ENCODE data around the gene FEZ2. TPM values are rescaled to one million over a fixed set of nuclear protein-coding genes. Genes with fewer than 3 reads are reported as not detected.

FEZ2 gene
- total and polyA plus RNA-seq, 12 donors, result 13.9 to 103 (median 63.5) TPM

DNA sequence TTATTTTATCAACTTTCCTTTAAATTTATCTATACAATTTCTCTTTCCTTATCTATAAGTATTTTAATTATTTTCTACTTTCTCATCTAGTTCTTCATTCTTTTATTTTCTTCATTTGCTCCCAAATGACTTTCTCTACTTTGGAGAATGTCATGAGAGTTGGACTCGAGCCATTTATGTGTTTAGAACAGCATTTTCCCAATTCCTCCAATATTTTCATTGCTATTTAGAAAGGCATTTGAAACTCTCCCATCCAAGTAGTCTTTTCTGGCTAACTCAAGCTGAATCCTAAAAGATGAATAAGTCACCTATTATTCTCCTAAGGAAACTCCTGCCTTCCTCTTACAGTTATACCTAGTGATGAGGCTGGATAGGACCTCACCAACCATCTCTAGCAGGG lies 15.8 kb upstream of the FEZ2 start:
- Histone ChIP-seq H3K27ac (no peak overlapping the region), H3K27me3 (no peaks in the 10 kb centered on the region), H3K36me3 (replicated peaks in 1 of 2) (no peaks in the 10 kb centered on the region), H3K4me3 (no peak overlapping the region), H3K4me1 (replicated peaks in 1 of 2) (no peaks in the 10 kb centered on the region), H3K9me3 (replicated peaks in 1 of 3) (no peaks in the 10 kb centered on the region)
- no peak for DNase-seq
- WGBS, 4 donors, result 67 to 88% (median 82%) methylated on average over 1 of the region's 1 CpG
- TF ChIP-seq POLR2A (IDR thresholded peaks at IDR 0.05), result no peak
- TF ChIP-seq, protein P1, sequence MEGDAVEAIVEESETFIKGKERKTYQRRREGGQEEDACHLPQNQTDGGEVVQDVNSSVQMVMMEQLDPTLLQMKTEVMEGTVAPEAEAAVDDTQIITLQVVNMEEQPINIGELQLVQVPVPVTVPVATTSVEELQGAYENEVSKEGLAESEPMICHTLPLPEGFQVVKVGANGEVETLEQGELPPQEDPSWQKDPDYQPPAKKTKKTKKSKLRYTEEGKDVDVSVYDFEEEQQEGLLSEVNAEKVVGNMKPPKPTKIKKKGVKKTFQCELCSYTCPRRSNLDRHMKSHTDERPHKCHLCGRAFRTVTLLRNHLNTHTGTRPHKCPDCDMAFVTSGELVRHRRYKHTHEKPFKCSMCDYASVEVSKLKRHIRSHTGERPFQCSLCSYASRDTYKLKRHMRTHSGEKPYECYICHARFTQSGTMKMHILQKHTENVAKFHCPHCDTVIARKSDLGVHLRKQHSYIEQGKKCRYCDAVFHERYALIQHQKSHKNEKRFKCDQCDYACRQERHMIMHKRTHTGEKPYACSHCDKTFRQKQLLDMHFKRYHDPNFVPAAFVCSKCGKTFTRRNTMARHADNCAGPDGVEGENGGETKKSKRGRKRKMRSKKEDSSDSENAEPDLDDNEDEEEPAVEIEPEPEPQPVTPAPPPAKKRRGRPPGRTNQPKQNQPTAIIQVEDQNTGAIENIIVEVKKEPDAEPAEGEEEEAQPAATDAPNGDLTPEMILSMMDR (IDR thresholded peaks at IDR 0.05), result no peak
- intact Hi-C loops (cut with DNase I), result no loop called here

DNA sequence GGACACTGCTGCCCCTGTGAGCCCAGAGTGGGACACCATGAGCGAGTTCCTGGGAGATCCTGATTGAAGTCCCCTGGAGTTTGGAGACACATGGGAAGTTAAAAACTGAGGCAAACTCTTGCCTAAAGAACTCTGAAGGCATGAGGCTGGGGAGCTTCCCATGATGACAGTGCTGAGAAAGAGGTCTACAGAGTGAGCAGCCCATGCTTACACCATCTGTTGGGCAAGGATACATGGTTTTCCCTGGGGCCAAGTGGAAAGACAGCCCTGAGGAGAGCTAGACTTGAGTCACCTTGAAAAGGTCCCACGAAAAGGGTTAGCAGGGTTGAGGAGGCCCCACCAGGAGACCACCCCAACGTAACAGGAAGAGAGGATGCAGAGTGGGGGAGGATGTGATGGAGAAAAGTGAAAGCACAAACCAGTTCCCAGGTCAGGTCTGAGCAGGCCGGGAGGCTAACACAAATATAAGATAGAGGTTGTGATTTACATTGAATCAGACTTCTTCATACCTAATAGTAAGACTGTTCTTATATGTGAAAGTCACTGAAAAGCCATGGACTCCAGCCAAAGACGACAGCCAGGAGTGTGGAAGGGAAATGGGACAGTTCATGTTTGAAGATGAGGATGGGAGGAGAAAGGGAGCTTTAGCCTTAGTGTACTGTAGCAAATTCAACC lies 13.5 kb upstream of the FEZ2 start:
- Histone ChIP-seq H3K4me1 (replicated peaks in 1 of 2) (no peaks in the 10 kb centered on the region), H3K27ac (no peak overlapping the region), H3K27me3 (no peaks in the 10 kb centered on the region), H3K4me3 (no peak overlapping the region), H3K9me3 (replicated peaks in 1 of 3) (no peaks in the 10 kb centered on the region), H3K36me3 (replicated peaks in 1 of 2) (no peaks in the 10 kb centered on the region)
- TF ChIP-seq POLR2A (IDR thresholded peaks at IDR 0.05), result no peak
- TF ChIP-seq, protein P1 (IDR thresholded peaks at IDR 0.05), result no peak
- intact Hi-C loops (cut with DNase I), result no loop called here
- 77 to 86% (median 81%) methylated on average over 5 of the region's 5 CpGs for WGBS, 4 donors
- DNase-seq, result no peak

DNA sequence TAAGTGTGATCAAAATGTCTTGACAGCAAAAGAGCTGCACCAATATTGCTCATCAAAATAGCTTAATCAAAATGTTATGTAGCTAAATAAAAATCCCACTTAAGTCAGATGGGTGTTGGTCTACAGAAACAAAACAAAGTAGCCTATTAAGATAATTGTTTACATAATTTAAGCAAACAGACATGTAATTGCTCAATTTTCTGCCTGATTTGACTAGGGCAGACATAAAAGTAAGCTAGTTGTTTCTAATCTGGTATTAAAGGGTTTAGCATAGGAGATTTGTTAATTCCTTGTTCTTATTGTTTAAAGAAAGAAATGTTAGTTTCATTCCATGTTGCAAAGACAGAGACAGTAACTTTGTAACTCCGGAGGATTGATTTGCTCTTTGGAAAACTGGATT lies 11.5 kb upstream of the FEZ2 start:
- Histone ChIP-seq H3K36me3 (replicated peaks in 1 of 2) (no peaks in the 10 kb centered on the region), H3K9me3 (replicated peaks in 1 of 3) (no peaks in the 10 kb centered on the region), H3K27me3 (no peaks in the 10 kb centered on the region), H3K4me1 (replicated peaks in 1 of 2) (no peaks in the 10 kb centered on the region), H3K4me3 (no peak overlapping the region), H3K27ac (no peak overlapping the region)
- 72 to 95% (median 91%) methylated on average over 1 of the region's 1 CpG for WGBS, 4 donors
- no peak for DNase-seq
- TF ChIP-seq, protein P1 (IDR thresholded peaks at IDR 0.05), result no peak
- TF ChIP-seq POLR2A (IDR thresholded peaks at IDR 0.05), result no peak
- intact Hi-C loops (cut with DNase I), result no loop called here

DNA sequence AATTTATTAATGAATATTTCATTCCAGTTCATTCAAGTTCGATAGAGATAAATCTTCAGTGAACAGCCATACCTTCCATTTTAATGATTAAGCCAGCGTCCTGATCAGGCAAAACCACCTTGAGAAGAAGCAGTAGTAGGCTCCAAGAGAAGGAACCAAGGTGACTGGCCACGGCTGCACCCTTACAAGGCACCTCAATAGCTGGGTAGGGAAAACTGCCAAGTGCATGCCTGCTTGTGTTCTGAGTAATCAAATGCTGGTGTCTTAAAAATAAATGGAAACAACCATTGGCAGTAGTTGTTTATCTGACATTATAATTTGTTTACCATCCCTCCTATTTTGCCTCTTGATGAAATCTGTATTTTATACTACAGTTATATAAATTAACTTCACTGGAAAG lies 10.0 kb upstream of the FEZ2 start:
- no peak for DNase-seq
- H3K9me3 ChIP-seq (replicated peaks in 1 of 3), result no peaks in the 10 kb centered on the region
- no peaks in the 10 kb centered on the region for H3K27me3 ChIP-seq
- H3K4me1 ChIP-seq (replicated peaks in 1 of 2), result no peaks in the 10 kb centered on the region
- no peak overlapping the region for H3K4me3 ChIP-seq
- 66 to 79% (median 75%) methylated on average over 3 of the region's 3 CpGs for WGBS, 4 donors
- TF ChIP-seq, protein P1 (IDR thresholded peaks at IDR 0.05), result no peak
- no peak for TF ChIP-seq POLR2A (IDR thresholded peaks at IDR 0.05)
- H3K36me3 ChIP-seq (replicated peaks in 1 of 2), result no peaks in the 10 kb centered on the region
- no peak overlapping the region for H3K27ac ChIP-seq
- intact Hi-C loops (cut with DNase I), result no loop called here

Data from adrenal gland (tissue), 12 donors.